HG03342 (cell line): ENCODE measurements around the gene IL4I1.

Experiments used
- ATAC-seq: cut with Tn5 transposase; IDR thresholded peaks from one replicate; pipeline ENCODE4 v1.9.1; 2021; ENCODE audit warnings: mild to moderate bottlenecking, moderate library complexity; ENCODE audit not compliant: unreplicated experiment

IL4I1 gene

DNA sequence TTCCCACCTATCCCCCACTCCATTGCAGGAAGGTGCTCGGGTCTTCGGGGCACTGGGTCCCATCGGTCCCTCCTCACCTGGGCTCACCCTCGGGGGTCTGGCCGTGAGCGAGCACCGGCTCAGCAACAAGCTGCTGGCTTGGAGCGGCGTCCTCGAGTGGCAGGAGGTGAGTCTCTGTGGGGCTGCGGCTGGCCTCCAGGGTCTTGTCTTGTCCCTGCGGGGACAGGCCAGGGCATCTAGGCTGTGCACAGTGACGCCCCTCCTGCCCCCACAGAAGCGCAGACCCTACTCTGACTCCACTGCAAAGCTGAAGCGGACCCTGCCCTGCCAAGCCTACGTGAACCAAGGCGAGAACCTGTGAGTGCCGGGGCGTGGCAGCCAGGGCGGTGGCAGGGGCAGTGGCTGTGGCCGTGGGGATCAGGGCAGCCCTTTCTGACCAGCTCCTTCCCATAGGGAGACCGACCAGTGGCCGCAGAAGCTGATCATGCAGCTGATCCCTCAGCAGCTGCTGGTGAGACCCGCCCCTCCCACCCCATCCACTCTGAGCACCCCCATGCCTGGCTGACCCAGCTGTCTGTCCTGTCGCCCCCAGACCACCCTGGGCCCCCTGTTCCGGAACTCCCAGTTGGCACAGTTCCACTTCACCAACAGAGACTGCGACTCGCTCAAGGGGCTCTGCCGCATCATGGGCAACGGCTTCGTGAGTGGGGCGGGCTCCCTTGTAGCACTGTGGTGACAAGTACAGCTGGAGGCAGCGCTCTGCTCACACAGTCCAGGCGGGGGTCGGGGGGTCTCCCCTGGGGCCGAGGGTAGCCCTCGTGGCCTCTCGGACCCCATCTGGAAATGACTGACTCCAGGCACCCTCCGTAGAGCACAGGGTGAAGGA lies 42.1 kb downstream of the IL4I1 start:
- ATAC-seq: no peak

GRCh38 chr19:49853852-49854377 lies 42.8 kb downstream of the IL4I1 start:
- ATAC-seq: no peak

DNA sequence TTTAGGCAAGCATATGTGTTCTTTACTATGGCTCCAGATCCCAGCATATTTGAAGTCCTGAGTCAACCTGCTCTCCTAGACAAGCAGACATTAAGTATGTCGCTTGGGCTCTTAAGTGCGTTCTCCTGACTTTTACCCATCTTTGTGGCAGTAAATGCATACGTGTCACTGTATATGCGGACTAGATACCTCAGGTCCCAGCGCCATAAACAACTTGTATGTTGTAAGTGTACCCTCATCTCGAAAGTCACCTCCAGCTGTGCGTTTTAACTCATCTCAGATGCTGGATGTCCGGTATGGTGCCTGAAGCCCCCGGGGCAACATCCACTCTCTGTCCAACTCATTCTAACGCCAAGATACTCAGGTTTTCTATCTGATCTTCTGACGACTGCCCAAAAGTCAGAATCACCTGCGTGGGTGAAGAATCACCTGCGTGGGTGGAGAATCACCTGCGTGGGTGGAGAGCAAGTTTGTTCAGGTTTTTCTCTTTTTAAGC lies 44.0 kb downstream of the IL4I1 start:
- ATAC-seq: no peak

DNA sequence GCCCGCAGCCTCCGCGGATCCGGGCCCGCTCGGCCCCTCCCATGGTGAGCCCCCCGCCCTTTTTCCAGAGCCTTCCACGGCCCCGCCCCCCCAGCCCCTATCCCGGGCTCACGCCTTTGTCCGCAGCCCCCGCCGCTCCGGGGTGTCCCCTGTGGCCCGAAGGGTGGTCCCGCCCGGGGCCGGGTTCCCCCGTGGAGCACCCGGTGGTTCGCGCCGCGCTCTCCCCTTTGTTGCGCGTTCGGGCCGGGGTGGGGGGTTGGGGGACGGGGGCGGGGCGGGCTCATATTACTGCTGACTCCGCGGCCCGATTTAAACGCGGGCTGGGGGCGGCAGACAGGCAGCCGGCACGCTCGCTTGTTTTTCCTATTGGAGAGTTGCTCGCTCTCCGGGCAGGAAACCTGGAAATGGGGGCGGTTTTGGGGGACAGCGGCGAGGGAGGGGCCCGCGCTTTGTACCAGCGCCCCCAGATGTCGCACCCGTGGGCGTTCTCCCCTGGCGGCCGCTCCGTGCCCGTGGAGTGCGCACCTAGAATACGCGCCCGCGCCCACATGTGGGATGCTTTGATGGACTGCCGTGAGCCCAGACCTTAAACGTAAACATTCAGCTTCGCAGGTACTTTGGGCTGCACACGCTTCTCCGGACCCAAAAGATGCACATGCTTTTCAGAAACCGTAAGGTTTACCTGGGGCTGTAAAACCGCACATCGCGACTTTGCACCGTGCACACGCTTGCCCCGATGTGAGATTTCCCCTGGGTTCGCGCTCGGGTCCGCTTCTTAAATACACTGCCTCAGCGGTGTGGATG lies 45.0 kb downstream of the IL4I1 start:
- ATAC-seq: no peak

DNA sequence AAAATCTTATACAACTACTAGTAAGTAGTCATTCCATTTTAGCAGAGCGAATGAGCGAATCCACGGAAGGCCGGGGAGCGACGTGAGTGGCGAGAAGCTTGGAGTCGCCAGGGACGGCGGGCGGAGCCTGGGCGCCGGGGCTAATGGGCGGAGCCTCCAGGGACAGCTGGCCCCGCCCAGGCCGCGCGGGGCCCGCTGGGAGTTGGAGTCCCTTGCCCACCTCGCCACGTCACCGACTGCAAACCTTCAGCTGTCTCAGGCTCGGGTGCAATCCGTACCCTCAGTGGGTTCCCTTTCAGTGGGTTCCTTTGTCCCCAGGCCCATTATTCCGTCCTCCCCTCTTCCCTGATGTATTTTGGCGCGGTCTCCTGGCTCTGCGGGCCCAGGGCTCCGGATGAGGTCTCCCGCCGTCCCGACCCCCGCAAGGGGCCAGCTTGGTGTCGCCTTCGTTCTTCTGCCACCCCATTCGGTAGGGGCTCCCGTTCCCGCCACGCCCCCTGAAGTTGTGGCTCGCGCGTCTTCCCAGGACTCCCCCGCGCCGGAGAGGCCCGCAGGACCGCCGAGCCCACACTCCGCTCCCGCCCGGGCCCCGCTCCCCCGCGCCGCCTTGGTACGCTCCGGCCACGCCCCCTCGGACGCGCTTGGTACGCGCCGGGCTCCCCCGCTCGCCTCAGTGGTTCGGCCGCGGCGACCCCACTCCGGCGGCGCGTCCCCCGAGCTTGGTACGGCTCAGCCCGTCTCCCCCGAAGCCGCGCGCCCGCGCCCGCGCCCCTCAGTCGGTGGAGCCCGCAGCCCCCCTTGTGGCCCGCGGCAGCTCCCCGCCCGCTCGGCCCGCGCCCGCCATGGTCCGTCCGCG lies 46.0 kb downstream of the IL4I1 start, which contains the start of gene PTOV1:
TSS of gene PTOV1 (plus strand) at position 673 of the 856 bp plus-strand sequence.
- ATAC-seq: peak; percentile 61

GRCh38 chr19:49850221-49850486 lies 46.5 kb downstream of the IL4I1 start:
- no peak for ATAC-seq

- ATAC-seq: no peak
Observed at GRCh38 chr19:49849433-49850220, 47.1 kb downstream of the IL4I1 start.

GRCh38 chr19:49848938-49849337 lies 47.7 kb downstream of the IL4I1 start:
- ATAC-seq: no peak

DNA sequence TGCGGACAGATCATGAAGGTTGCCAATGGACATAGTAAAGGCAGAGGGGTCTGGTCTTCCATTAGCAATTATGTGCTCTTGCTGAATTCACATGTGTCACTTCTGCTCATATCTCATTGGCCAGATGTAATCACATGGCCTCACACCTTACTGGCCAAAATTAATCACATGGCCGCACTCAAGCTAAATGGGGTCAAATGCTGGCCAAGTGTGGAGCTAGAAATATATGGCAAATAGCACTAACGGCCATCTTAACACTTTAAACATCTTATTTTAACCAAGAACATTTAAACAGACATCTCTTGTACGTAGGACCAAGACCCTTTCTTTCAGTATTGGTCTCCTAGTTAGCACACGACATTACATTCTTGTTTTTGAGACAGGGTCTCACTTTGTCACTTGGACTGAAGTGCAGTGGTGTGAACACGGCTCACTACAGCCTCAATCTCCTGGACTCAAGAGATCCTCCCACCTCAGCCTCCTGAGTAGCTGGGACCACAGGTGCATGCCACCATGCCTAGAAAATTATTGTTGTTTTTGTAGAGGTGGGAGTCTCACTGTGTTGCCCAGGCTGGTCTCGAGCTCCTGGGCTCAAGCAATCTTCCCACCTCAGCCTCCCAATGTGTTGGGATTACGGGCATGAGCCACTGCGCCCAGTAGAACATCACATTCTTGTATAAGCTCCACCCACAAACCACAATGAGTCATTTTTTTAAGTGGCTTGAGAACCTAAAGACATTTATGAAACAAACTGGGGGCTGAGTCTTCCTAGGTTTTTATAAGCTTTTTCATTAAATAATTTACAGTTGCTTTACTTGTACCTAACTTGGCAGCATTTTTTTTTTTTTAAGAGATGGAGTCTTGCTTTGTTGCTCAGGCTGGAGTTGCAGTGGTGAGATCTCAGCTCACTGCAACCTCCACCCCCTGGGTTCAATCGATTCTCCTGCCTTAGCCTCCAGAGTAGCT lies 48.7 kb downstream of the IL4I1 start:
- no peak for ATAC-seq

GRCh38 chr19:49846408-49846807 lies 50.3 kb downstream of the IL4I1 start:
- no peak for ATAC-seq

GRCh38 chr19:49845414-49845813 lies 51.3 kb downstream of the IL4I1 start:
- ATAC-seq: no peak

GRCh38 chr19:49844138-49845095 lies 52.3 kb downstream of the IL4I1 start:
- no peak for ATAC-seq

- ATAC-seq: no peak
Observed at GRCh38 chr19:49843265-49843664, 53.4 kb downstream of the IL4I1 start.

DNA sequence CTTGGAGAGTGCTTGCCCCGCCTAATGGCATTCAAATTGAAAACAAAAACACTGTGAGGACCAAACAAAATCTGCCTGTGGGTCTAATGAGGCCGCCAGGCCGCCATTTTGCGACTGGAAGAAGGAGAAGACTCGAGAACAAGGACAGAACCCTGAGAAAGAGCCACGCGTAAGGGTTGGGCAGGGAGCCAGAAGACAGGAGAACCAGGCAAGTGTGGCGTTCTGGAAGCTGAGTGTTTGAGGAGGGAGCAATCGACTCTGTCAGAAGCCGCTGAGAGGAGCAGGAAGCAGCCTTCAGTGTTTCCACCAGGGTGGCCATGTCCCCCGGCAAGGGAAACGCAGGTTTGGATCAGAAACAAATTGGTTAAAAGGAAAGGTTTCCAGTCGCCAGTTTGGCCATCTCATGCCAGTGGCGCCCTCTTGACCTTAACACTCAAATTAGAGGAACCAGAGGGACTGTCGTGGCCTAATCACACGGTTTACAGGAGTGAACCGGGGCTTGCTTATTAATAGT lies 55.9 kb downstream of the IL4I1 start:
- no peak for ATAC-seq

DNA sequence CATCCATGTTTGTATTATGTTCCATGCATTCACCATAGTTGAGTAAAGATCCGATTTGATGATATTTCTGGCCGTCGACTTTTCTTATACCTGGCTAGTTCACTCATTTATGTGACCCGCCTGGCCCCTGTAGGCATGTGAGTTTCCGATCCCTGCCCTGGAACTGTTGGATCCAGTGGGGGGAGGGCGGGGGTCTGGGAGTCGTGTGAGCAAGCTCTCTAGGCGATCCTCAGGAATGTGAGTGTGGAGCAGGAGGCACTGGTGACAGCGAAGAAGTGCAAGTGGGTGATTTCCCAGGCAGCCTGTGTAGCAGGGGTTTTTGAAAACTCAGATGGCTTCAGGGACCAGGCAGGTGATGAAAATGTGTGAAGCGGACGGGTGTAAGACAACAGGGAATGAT lies 56.4 kb downstream of the IL4I1 start:
- no peak for ATAC-seq

DNA sequence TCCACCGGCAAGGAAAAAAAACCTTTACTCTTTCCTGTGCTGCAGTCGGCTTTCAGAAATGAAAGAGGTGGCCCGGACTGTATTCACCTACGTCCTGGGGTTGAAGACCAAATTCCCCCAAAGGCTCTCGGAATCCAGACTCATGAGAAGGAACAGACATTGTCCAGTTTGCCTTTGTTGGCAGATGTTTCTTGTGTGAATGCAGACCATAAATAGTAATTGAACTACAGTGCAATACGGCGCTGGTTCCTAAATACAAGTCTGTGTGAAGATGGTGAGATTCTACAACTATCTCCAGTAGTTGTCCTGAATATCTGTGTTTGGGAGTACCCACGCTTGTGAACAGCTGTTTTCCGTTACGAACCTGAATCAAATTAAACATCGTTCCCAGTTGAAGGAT lies 57.0 kb downstream of the IL4I1 start:
- ATAC-seq: no peak
